ENCODE data around the gene DHX16. TPM values are rescaled to one million over a fixed set of nuclear protein-coding genes. Genes with fewer than 3 reads are reported as not detected.

Gene DHX16
- total and polyA plus RNA-seq, 2 donors (not counting 1 experiment from before 2014, with no cell fraction given): 51.1 to 71.7 TPM

- no peak overlapping the region for H3K9ac ChIP-seq (ENCODE audit: low read length)
- no peaks in the 10 kb centered on the region for H4K20me1 ChIP-seq (ENCODE audit: control insufficient read depth, insufficient read depth, low read length, poor library complexity, severe bottlenecking)
- Mint-ChIP-seq H3K4me1 (peaks cover 5% of the 10 kb centered on the region), H3K4me3 (no peak overlapping the region), H3K27ac (peak overlapping the region; percentile 23), H3K9me3 (ENCODE audit: insufficient read depth) (no peaks in the 10 kb centered on the region), H3K27me3 (no peaks in the 10 kb centered on the region)
- no peak overlapping the region for H3K27ac ChIP-seq (ENCODE audit: low read length in 2 of 2)
- H3K36me3 ChIP-seq (replicated peaks in 1 of 2; ENCODE audit: control extremely low read depth in 1 of 2, control insufficient read depth in 1 of 2, extremely low read depth in 1 of 2, insufficient read depth in 2 of 2, low read length in 1 of 2): peaks cover 2 to 86% of the 10 kb centered on the region in 2 experiments
- intact Hi-C loops (cut with micrococcal nuclease): no loop called here
- no peak overlapping the region for H2AFZ ChIP-seq (ENCODE audit: insufficient read depth, low read depth, low read length, poor library complexity, severe bottlenecking)
- H3K9me3 ChIP-seq (ENCODE audit: control extremely low read depth in 1 of 3, control insufficient read depth in 2 of 3, insufficient read depth in 1 of 3, low read length in 2 of 3): no peaks in the 10 kb centered on the region
- TF ChIP-seq CTCF (IDR thresholded peaks at IDR 0.05) (no peak), EZH2 (IDR thresholded peaks at IDR 0.05; ENCODE audit: borderline replicate concordance, insufficient read depth, low read depth, low read length, poor library complexity, severe bottlenecking) (no peak)
- DNase-seq (no peak), ATAC-seq (ENCODE audit: low read depth) (no peak)
- H3K4me3 ChIP-seq (ENCODE audit: control extremely low read depth in 1 of 5, extremely low read depth in 1 of 5, insufficient read depth in 1 of 5, low read depth in 2 of 5, low read length in 4 of 5): no peak overlapping the region
- ChIA-PET POLR2A (no interaction called here), CTCF (interaction anchor here (0.9 kb wide), 1 partner anchor 66 kb away, joined by 3 read pairs; no protein-coding TSS in a partner anchor)
- H3K79me2 ChIP-seq (ENCODE audit: control insufficient read depth, insufficient read depth, low read length): peaks cover 5% of the 10 kb centered on the region
- no peak overlapping the region for H3K4me2 ChIP-seq (replicated peaks; ENCODE audit: low read depth, low read length, poor library complexity, severe bottlenecking)
- no peaks in the 10 kb centered on the region for H3K27me3 ChIP-seq (replicated peaks in 1 of 4; ENCODE audit: control extremely low read depth in 1 of 4, control insufficient read depth in 3 of 4, insufficient read depth in 4 of 4, low read length in 3 of 4)
- H3K4me1 ChIP-seq (ENCODE audit: control insufficient read depth in 2 of 2, insufficient read depth in 2 of 2, low read length in 2 of 2): peaks cover 0 to 5% of the 10 kb centered on the region in 2 donors
- no CpG with 5 or more reads among the region's 3 CpGs for WGBS (ENCODE audit: insufficient coverage)
Observed at GRCh38 chr6:30655743-30656094, 17.1 kb downstream of the DHX16 start.

- H3K4me1 Mint-ChIP-seq: peaks cover 5% of the 10 kb centered on the region
Observed at GRCh38 chr6:30654798-30655742, 17.7 kb downstream of the DHX16 start.

More at GRCh38 chr6:30654798-30655742, 17.7 kb downstream of the DHX16 start:
- Mint-ChIP-seq H3K4me3 (no peak overlapping the region), H3K27me3 (no peaks in the 10 kb centered on the region), H3K9me3 (ENCODE audit: insufficient read depth) (no peaks in the 10 kb centered on the region), H3K27ac (no peak overlapping the region)
- intact Hi-C loops (cut with micrococcal nuclease): no loop called here
- no peaks in the 10 kb centered on the region for H4K20me1 ChIP-seq (ENCODE audit: control insufficient read depth, insufficient read depth, low read length, poor library complexity, severe bottlenecking)
- peaks cover 2 to 82% of the 10 kb centered on the region in 2 experiments for H3K36me3 ChIP-seq (replicated peaks in 1 of 2; ENCODE audit: control extremely low read depth in 1 of 2, control insufficient read depth in 1 of 2, extremely low read depth in 1 of 2, insufficient read depth in 2 of 2, low read length in 1 of 2)
- ATAC-seq (ENCODE audit: low read depth) (no peak), DNase-seq (no peak)
- H3K4me1 ChIP-seq (ENCODE audit: control insufficient read depth in 2 of 2, insufficient read depth in 2 of 2, low read length in 2 of 2): peaks cover 0 to 5% of the 10 kb centered on the region in 2 donors
- peaks cover 5% of the 10 kb centered on the region for H3K79me2 ChIP-seq (ENCODE audit: control insufficient read depth, insufficient read depth, low read length)
- no peaks in the 10 kb centered on the region for H3K27me3 ChIP-seq (replicated peaks in 1 of 4; ENCODE audit: control extremely low read depth in 1 of 4, control insufficient read depth in 3 of 4, insufficient read depth in 4 of 4, low read length in 3 of 4)
- no peak overlapping the region for H3K9ac ChIP-seq (ENCODE audit: low read length)
- TF ChIP-seq CTCF (IDR thresholded peaks at IDR 0.05) (no peak), EZH2 (IDR thresholded peaks at IDR 0.05; ENCODE audit: borderline replicate concordance, insufficient read depth, low read depth, low read length, poor library complexity, severe bottlenecking) (no peak)
- H2AFZ ChIP-seq (ENCODE audit: insufficient read depth, low read depth, low read length, poor library complexity, severe bottlenecking): no peak overlapping the region
- no peak overlapping the region for H3K4me3 ChIP-seq (ENCODE audit: control extremely low read depth in 1 of 5, extremely low read depth in 1 of 5, insufficient read depth in 1 of 5, low read depth in 2 of 5, low read length in 4 of 5)
- no peak overlapping the region for H3K4me2 ChIP-seq (replicated peaks; ENCODE audit: low read depth, low read length, poor library complexity, severe bottlenecking)
- 97% methylated on average over 19 of the region's 19 CpGs for WGBS (ENCODE audit: insufficient coverage)
- no peaks in the 10 kb centered on the region for H3K9me3 ChIP-seq (ENCODE audit: control extremely low read depth in 1 of 3, control insufficient read depth in 2 of 3, insufficient read depth in 1 of 3, low read length in 2 of 3)
- CTCF ChIA-PET: interaction anchor here (0.6 kb wide), 1 partner anchor 22 kb away, joined by 3 read pairs; no protein-coding TSS in a partner anchor
- no peak overlapping the region for H3K27ac ChIP-seq (ENCODE audit: low read length in 2 of 2)
- POLR2A ChIA-PET: no interaction called here
